GM12878 (cell line): ENCODE results near the gene FITM1. TPM values are rescaled to one million over a fixed set of nuclear protein-coding genes. Genes with fewer than 3 reads are reported as not detected.

ENCODE experiments used
- KAT2A ChIP-seq: conservative IDR thresholded peaks from 2 replicates; pipeline ENCODE4 v1.6.1; 2011; ENCODE audit warnings: low read depth, low read length; ENCODE audit not compliant: control insufficient read depth
- RAD21 ChIP-seq: IDR thresholded peaks from 2 replicates; pipeline ENCODE4 v1.6.1; 2011; ENCODE audit warnings: mild to moderate bottlenecking, low read depth, low read length, moderate library complexity; ENCODE audit not compliant: insufficient read depth
- SREBF1 ChIP-seq: IDR thresholded peaks from 2 replicates; pipeline ENCODE4 v1.6.1; 2012; ENCODE audit warnings: mild to moderate bottlenecking, low read length
- TBL1XR1 ChIP-seq: IDR thresholded peaks from 2 replicates; pipeline ENCODE4 v1.6.1; 2012; ENCODE audit warnings: low read depth, low read length, improper control_type of control experiment
- ZZZ3 ChIP-seq: IDR thresholded peaks from 2 replicates; pipeline ENCODE4 v1.6.1; 2011; ENCODE audit warnings: low read depth; ENCODE audit not compliant: control insufficient read depth, insufficient read length
- polyA plus RNA-seq, 11 experiments: library from polyadenylated mRNA; depleted of rRNA in 4 of 11; unstranded in 6 of 11; stranded (reverse) in 5 of 11; fragments of >200 nt; fragmentation: Nextera tagmentation in 4 of 11; fragmentation: Illumina TruSeq in 1 of 11; extraction: Ambion mirVana in 4 of 11; extraction: Trizol in 1 of 11; gene quantifications; 1 replicate in 1 of 11; 2 replicates in 10 of 11; pipeline versions ENCODE4 v1.2.1 to v1.2.3, GENCODE V29; 2011 to 2016; ENCODE audit warnings: inconsistent platforms in 2 of 11, missing spikeins in 2 of 11, low read depth in 1 of 11
- total RNA-seq, 4 experiments: library from RNA; depleted of rRNA in 3 of 4; stranded (reverse); fragments of >200 nt in 3 of 4; fragmentation: Illumina TruSeq in 1 of 4; extraction: Trizol in 1 of 4; gene quantifications; 2 replicates each; pipeline versions ENCODE4 v1.2.1 to v1.2.3, GENCODE V29; 2013 to 2021
- TF ChIP-seq, protein P1 (sequence below): fragments of 450-650 bp; IDR thresholded peaks from 2 replicates; pipeline ENCODE4 v1.6.1; 2017; ENCODE audit warnings: mild to moderate bottlenecking, moderate library complexity
- TF ChIP-seq, protein P2 (sequence below): fragments of 450-650 bp; IDR thresholded peaks from 2 replicates; pipeline ENCODE4 v1.6.1; 2017; ENCODE audit warnings: antibody characterized with exemption, mild to moderate bottlenecking, moderate library complexity
- TF ChIP-seq, protein P3 (sequence below): fragments of 450-650 bp; formaldehyde crosslinking; IDR thresholded peaks from 2 replicates; pipeline ENCODE4 v1.5.0; 2022; ENCODE audit warnings: mild to moderate bottlenecking, missing genetic modification characterization
- TF ChIP-seq, protein P4 (sequence below): fragments of 150-350 bp; IDR thresholded peaks from 2 replicates; pipeline ENCODE4 v1.6.1; 2016; ENCODE audit warnings: low read depth, low read length
- TF ChIP-seq, protein P5 (sequence below): fragments of 450-650 bp; IDR thresholded peaks from 2 replicates; pipeline ENCODE4 v1.6.1; 2017; ENCODE audit warnings: mild to moderate bottlenecking

The FITM1 gene
- total and polyA plus RNA-seq, 10 of the 15 experiments (the other 5 are each of a cell fraction or from before 2014, with no cell fraction given) = 0.11 to 1.9 (median 0.45) TPM; not detected in 2

DNA sequence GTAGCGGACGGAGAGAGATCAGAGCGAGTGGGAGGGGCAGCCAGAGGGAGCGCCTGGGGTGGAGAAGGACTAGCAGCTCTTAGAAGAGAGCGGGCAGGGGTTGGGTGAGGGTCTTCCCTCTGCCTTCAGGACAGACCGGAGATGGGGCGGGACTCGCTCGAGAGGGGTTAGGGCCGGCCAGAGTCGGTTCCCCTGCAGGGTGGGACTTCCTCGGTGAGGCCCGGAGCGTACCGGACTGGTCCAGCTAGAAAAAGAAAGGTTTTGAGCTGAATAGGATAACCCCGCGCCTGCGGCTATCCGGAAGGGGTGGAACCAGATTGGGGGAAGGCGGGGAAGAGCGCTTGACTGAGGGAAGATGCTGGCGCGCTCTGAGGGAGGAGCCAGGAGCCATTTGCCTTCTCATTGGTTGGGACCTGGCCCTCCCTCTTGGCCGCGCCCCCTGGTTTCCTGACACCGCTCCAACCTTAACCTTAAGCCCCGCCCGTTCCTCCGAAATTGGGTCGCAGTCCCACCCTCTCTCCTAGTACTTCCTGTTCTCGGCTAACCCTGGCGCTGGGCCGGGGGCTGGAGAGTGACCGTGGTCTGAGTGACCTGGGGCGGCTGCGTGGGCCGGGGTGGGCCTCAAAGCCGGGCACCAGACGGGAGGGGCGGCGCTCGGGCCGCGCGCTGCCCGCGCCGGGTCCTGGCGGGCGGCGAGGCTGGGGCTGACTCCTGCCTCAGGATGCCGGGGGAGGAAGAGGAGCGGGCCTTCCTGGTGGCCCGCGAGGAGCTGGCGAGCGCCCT is 16.7 kb downstream of the FITM1 start, which contains the start of gene RNF31 (continued):
- TF ChIP-seq, protein P1, sequence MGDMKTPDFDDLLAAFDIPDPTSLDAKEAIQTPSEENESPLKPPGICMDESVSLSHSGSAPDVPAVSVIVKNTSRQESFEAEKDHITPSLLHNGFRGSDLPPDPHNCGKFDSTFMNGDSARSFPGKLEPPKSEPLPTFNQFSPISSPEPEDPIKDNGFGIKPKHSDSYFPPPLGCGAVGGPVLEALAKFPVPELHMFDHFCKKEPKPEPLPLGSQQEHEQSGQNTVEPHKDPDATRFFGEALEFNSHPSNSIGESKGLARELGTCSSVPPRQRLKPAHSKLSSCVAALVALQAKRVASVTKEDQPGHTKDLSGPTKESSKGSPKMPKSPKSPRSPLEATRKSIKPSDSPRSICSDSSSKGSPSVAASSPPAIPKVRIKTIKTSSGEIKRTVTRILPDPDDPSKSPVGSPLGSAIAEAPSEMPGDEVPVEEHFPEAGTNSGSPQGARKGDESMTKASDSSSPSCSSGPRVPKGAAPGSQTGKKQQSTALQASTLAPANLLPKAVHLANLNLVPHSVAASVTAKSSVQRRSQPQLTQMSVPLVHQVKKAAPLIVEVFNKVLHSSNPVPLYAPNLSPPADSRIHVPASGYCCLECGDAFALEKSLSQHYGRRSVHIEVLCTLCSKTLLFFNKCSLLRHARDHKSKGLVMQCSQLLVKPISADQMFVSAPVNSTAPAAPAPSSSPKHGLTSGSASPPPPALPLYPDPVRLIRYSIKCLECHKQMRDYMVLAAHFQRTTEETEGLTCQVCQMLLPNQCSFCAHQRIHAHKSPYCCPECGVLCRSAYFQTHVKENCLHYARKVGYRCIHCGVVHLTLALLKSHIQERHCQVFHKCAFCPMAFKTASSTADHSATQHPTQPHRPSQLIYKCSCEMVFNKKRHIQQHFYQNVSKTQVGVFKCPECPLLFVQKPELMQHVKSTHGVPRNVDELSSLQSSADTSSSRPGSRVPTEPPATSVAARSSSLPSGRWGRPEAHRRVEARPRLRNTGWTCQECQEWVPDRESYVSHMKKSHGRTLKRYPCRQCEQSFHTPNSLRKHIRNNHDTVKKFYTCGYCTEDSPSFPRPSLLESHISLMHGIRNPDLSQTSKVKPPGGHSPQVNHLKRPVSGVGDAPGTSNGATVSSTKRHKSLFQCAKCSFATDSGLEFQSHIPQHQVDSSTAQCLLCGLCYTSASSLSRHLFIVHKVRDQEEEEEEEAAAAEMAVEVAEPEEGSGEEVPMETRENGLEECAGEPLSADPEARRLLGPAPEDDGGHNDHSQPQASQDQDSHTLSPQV = no peak
- TF ChIP-seq KAT2A = no peak
- TF ChIP-seq TBL1XR1 = 0 out of 2 replicates have a peak, but pooled peaks have one; percentile 23
- no peak for TF ChIP-seq SREBF1
- TF ChIP-seq, protein P2, sequence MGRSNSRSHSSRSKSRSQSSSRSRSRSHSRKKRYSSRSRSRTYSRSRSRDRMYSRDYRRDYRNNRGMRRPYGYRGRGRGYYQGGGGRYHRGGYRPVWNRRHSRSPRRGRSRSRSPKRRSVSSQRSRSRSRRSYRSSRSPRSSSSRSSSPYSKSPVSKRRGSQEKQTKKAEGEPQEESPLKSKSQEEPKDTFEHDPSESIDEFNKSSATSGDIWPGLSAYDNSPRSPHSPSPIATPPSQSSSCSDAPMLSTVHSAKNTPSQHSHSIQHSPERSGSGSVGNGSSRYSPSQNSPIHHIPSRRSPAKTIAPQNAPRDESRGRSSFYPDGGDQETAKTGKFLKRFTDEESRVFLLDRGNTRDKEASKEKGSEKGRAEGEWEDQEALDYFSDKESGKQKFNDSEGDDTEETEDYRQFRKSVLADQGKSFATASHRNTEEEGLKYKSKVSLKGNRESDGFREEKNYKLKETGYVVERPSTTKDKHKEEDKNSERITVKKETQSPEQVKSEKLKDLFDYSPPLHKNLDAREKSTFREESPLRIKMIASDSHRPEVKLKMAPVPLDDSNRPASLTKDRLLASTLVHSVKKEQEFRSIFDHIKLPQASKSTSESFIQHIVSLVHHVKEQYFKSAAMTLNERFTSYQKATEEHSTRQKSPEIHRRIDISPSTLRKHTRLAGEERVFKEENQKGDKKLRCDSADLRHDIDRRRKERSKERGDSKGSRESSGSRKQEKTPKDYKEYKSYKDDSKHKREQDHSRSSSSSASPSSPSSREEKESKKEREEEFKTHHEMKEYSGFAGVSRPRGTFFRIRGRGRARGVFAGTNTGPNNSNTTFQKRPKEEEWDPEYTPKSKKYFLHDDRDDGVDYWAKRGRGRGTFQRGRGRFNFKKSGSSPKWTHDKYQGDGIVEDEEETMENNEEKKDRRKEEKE = no peak
- TF ChIP-seq, protein P3, sequence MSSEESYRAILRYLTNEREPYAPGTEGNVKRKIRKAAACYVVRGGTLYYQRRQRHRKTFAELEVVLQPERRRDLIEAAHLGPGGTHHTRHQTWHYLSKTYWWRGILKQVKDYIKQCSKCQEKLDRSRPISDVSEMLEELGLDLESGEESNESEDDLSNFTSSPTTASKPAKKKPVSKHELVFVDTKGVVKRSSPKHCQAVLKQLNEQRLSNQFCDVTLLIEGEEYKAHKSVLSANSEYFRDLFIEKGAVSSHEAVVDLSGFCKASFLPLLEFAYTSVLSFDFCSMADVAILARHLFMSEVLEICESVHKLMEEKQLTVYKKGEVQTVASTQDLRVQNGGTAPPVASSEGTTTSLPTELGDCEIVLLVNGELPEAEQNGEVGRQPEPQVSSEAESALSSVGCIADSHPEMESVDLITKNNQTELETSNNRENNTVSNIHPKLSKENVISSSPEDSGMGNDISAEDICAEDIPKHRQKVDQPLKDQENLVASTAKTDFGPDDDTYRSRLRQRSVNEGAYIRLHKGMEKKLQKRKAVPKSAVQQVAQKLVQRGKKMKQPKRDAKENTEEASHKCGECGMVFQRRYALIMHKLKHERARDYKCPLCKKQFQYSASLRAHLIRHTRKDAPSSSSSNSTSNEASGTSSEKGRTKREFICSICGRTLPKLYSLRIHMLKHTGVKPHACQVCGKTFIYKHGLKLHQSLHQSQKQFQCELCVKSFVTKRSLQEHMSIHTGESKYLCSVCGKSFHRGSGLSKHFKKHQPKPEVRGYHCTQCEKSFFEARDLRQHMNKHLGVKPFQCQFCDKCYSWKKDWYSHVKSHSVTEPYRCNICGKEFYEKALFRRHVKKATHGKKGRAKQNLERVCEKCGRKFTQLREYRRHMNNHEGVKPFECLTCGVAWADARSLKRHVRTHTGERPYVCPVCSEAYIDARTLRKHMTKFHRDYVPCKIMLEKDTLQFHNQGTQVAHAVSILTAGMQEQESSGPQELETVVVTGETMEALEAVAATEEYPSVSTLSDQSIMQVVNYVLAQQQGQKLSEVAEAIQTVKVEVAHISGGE = no peak
- TF ChIP-seq, protein P4, sequence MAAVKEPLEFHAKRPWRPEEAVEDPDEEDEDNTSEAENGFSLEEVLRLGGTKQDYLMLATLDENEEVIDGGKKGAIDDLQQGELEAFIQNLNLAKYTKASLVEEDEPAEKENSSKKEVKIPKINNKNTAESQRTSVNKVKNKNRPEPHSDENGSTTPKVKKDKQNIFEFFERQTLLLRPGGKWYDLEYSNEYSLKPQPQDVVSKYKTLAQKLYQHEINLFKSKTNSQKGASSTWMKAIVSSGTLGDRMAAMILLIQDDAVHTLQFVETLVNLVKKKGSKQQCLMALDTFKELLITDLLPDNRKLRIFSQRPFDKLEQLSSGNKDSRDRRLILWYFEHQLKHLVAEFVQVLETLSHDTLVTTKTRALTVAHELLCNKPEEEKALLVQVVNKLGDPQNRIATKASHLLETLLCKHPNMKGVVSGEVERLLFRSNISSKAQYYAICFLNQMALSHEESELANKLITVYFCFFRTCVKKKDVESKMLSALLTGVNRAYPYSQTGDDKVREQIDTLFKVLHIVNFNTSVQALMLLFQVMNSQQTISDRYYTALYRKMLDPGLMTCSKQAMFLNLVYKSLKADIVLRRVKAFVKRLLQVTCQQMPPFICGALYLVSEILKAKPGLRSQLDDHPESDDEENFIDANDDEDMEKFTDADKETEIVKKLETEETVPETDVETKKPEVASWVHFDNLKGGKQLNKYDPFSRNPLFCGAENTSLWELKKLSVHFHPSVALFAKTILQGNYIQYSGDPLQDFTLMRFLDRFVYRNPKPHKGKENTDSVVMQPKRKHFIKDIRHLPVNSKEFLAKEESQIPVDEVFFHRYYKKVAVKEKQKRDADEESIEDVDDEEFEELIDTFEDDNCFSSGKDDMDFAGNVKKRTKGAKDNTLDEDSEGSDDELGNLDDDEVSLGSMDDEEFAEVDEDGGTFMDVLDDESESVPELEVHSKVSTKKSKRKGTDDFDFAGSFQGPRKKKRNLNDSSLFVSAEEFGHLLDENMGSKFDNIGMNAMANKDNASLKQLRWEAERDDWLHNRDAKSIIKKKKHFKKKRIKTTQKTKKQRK = no peak
- TF ChIP-seq, protein P5, sequence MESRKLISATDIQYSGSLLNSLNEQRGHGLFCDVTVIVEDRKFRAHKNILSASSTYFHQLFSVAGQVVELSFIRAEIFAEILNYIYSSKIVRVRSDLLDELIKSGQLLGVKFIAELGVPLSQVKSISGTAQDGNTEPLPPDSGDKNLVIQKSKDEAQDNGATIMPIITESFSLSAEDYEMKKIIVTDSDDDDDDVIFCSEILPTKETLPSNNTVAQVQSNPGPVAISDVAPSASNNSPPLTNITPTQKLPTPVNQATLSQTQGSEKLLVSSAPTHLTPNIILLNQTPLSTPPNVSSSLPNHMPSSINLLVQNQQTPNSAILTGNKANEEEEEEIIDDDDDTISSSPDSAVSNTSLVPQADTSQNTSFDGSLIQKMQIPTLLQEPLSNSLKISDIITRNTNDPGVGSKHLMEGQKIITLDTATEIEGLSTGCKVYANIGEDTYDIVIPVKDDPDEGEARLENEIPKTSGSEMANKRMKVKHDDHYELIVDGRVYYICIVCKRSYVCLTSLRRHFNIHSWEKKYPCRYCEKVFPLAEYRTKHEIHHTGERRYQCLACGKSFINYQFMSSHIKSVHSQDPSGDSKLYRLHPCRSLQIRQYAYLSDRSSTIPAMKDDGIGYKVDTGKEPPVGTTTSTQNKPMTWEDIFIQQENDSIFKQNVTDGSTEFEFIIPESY = no peak
- no peak for TF ChIP-seq ZZZ3
- no peak for TF ChIP-seq RAD21
